T-cell (primary cell): Measurements from ENCODE around the gene BABAM2. TPM values are rescaled to one million over a fixed set of nuclear protein-coding genes. Genes with fewer than 3 reads are reported as not detected.

Experiments used
- ATAC-seq, 4 experiments: fragments of 200-7000 bp in 3 of 4; fragments of 150-1000 bp in 1 of 4; cut with Tn5 transposase; replicated peaks in 1 of 4; 1 replicate in 3 of 4; 2 replicates in 1 of 4; pipeline ENCODE4 v1.10.0; 2021; ENCODE audit warnings: moderate library complexity in 3 of 4, mild to moderate bottlenecking in 2 of 4, moderate number of reproducible peaks in 1 of 4
- CTCF ChIA-PET, 2 donors: fragments of 300-600 bp; sonication (Branson Sonifier 250); formaldehyde crosslinking; loops; one replicate each; lab custom pipeline; 2022; ENCODE audit warnings: antibody characterized with exemption in 2 of 2; lab: Charles Lee
- POLR2A ChIA-PET, 2 donors: fragments of 300-600 bp; sonication (Branson Sonifier 250); formaldehyde crosslinking; loops; one replicate each; lab custom pipeline; 2022; ENCODE audit warnings: antibody characterized with exemption in 2 of 2; lab: Charles Lee
- DNase-seq, 35 experiments: peaks; one replicate each; pipeline versions ENCODE4 v3.0.0 to v3.0.0-alpha.2; 2013 to 2023
- H3K27ac ChIP-seq: one replicate; pipeline ENCODE4 v1.5.1; 2013; ENCODE audit warnings: low read length
- H3K27me3 ChIP-seq, 2 experiments: replicated peaks in 1 of 2; 1 replicate in 1 of 2; 2 replicates in 1 of 2; pipeline versions ENCODE4 v1.6.1 to v1.7.0; 2013; ENCODE audit warnings: low read length in 1 of 2, mixed read lengths in 1 of 2; ENCODE audit not compliant: control insufficient read depth in 2 of 2, insufficient read depth in 2 of 2; ENCODE audit errors: extremely low read depth in 1 of 2
- H3K36me3 ChIP-seq, 2 donors: 1 replicate in 1 of 2; 2 replicates in 1 of 2; pipeline versions ENCODE4 v1.6.1 to v1.7.0; 2013; ENCODE audit warnings: low read length in 1 of 2; ENCODE audit not compliant: control insufficient read depth in 2 of 2, insufficient read depth in 1 of 2; ENCODE audit errors: extremely low read depth in 1 of 2
- H3K4me1 ChIP-seq, 2 experiments: 1 replicate in 1 of 2; 2 replicates in 1 of 2; pipeline versions ENCODE4 v1.6.1 to v1.7.0; 2013; ENCODE audit warnings: low read length in 2 of 2, mixed read lengths in 1 of 2; ENCODE audit not compliant: insufficient read depth in 2 of 2, control insufficient read depth in 1 of 2; ENCODE audit errors: extremely low read depth in 1 of 2
- H3K4me3 ChIP-seq, 2 donors: 1 replicate in 1 of 2; 2 replicates in 1 of 2; pipeline versions ENCODE4 v1.5.1 to v1.7.0; 2013; ENCODE audit warnings: mild to moderate bottlenecking in 2 of 2, low read length in 1 of 2, moderate library complexity in 1 of 2; ENCODE audit not compliant: control insufficient read depth in 1 of 2; ENCODE audit errors: extremely low read depth in 1 of 2
- H3K9me3 ChIP-seq: 2 replicates; pipeline ENCODE4 v1.7.0; 2013
- H3K27ac Mint-ChIP-seq, 2 donors: one replicate each; pipeline ENCODE4 v1.8.0; 2020 to 2021; ENCODE audit warnings: mild to moderate bottlenecking in 2 of 2, mixed read lengths in 2 of 2
- H3K27me3 Mint-ChIP-seq, 2 donors: one replicate each; pipeline ENCODE4 v1.8.0; 2021 to 2022; ENCODE audit warnings: mixed read lengths in 2 of 2
- H3K36me3 Mint-ChIP-seq: one replicate; pipeline ENCODE4 v1.8.0; 2021; ENCODE audit warnings: mixed read lengths
- H3K4me1 Mint-ChIP-seq, 3 donors: one replicate each; pipeline ENCODE4 v1.8.0; 2020 to 2022; ENCODE audit warnings: mixed read lengths in 3 of 3, mild to moderate bottlenecking in 1 of 3
- H3K4me3 Mint-ChIP-seq, 3 donors: one replicate each; pipeline ENCODE4 v1.8.0; 2020 to 2022; ENCODE audit warnings: mild to moderate bottlenecking in 3 of 3, mixed read lengths in 3 of 3, moderate library complexity in 3 of 3
- H3K9me3 Mint-ChIP-seq, 3 donors: one replicate each; pipeline ENCODE4 v1.8.0; 2020 to 2022; ENCODE audit warnings: mixed read lengths in 3 of 3
- WGBS: methylation state at CpG from one replicate; pipeline ENCODE4 v1.1.5; 2013; ENCODE audit warnings: missing lambda C conversion rate; ENCODE audit not compliant: insufficient coverage; 5-methylcytosine and 5-hydroxymethylcytosine counted together
- total RNA-seq, 35 experiments: library from RNA in 6 of 35; stranded (reverse) in 6 of 35; fragments of 120-200 nt in 1 of 35; gene quantifications; one replicate each; pipeline versions ENCODE4 v1.2.1 to v1.2.4 and lab custom pipeline; 2013 to 2026

Gene BABAM2
- total RNA-seq, 5 donors from 2014 or later (not counting 1 experiment from before 2014, with no cell fraction given) = 28.4 to 45.2 (median 37.4) TPM

GRCh38 chr2:27996156-27996922 lies 105.8 kb downstream of the BABAM2 start:
- Mint-ChIP-seq H3K9me3 (peaks cover 0 to 7% (median 5%) of the 10 kb centered on the region in 3 donors), H3K4me1 (peaks cover 17 to 18% (median 17%) of the 10 kb centered on the region in 3 donors), H3K36me3 (peaks cover 44% of the 10 kb centered on the region), H3K4me3 (no peak overlapping the region), H3K27ac (no peak overlapping the region), H3K27me3 (no peaks in the 10 kb centered on the region)
- peaks cover 0 to 2% of the 10 kb centered on the region in 2 donors for H3K36me3 ChIP-seq
- no peak for DNase-seq
- H3K27me3 ChIP-seq = no peaks in the 10 kb centered on the region
- 83% methylated on average over 3 of the region's 5 CpGs for WGBS
- no peaks in the 10 kb centered on the region for H3K4me1 ChIP-seq
- no peak for ATAC-seq
- peaks cover 2% of the 10 kb centered on the region for H3K9me3 ChIP-seq
- no peak overlapping the region for H3K27ac ChIP-seq
- H3K4me3 ChIP-seq = no peak overlapping the region
- POLR2A ChIA-PET = interaction anchor here in 1 of 2 donors (0.6 kb wide), 1 partner anchor 98 kb away, joined by 13 read pairs; no protein-coding TSS in a partner anchor
- CTCF ChIA-PET = interaction anchor here in 1 of 2 donors (0.6 kb wide), 1 partner anchor 63 kb away, joined by 3 read pairs; no protein-coding TSS in a partner anchor

GRCh38 chr2:28000287-28000686 lies 109.8 kb downstream of the BABAM2 start:
- no peaks in the 10 kb centered on the region for H3K27me3 Mint-ChIP-seq
- H3K9me3 ChIP-seq = no peaks in the 10 kb centered on the region
- H3K36me3 Mint-ChIP-seq = peaks cover 25% of the 10 kb centered on the region
- no peak overlapping the region for H3K27ac ChIP-seq
- H3K4me3 ChIP-seq = no peak overlapping the region
- DNase-seq (no peak), ATAC-seq (no peak)
- no peaks in the 10 kb centered on the region for H3K9me3 Mint-ChIP-seq
- H3K27ac Mint-ChIP-seq = no peak overlapping the region
- POLR2A ChIA-PET = no interaction called here
- H3K27me3 ChIP-seq = no peaks in the 10 kb centered on the region
- CTCF ChIA-PET = interaction anchor here in 1 of 2 donors (0.5 kb wide), 1 partner anchor 1099 kb away, joined by 3 read pairs; no protein-coding TSS in a partner anchor
- peaks cover 22 to 27% (median 27%) of the 10 kb centered on the region in 3 donors for H3K4me1 Mint-ChIP-seq
- H3K4me1 ChIP-seq = no peaks in the 10 kb centered on the region
- H3K4me3 Mint-ChIP-seq = no peak overlapping the region
- H3K36me3 ChIP-seq = peaks cover 0 to 2% of the 10 kb centered on the region in 2 donors

GRCh38 chr2:28002181-28002580 lies 111.7 kb downstream of the BABAM2 start:
- WGBS = no CpG with 5 or more reads among the region's 2 CpGs
- Histone ChIP-seq H3K4me3 (no peak overlapping the region), H3K4me1 (no peaks in the 10 kb centered on the region), H3K27ac (no peak overlapping the region), H3K9me3 (no peaks in the 10 kb centered on the region), H3K36me3 (no peaks in the 10 kb centered on the region), H3K27me3 (no peaks in the 10 kb centered on the region)
- CTCF ChIA-PET = interaction anchor here in 1 of 2 donors (0.6 kb wide), 1 partner anchor 598 kb away, joined by 3 read pairs; no protein-coding TSS in a partner anchor
- H3K4me1 Mint-ChIP-seq = peaks cover 18 to 30% (median 29%) of the 10 kb centered on the region in 3 donors
- POLR2A ChIA-PET = no interaction called here
- DNase-seq (no peak), ATAC-seq (no peak)
- no peak overlapping the region for H3K27ac Mint-ChIP-seq
- peaks cover 17% of the 10 kb centered on the region for H3K36me3 Mint-ChIP-seq
- no peaks in the 10 kb centered on the region for H3K27me3 Mint-ChIP-seq
- no peaks in the 10 kb centered on the region for H3K9me3 Mint-ChIP-seq
- no peak overlapping the region for H3K4me3 Mint-ChIP-seq

GRCh38 chr2:28004086-28004485 lies 113.6 kb downstream of the BABAM2 start:
- peak in 1 of 4 experiments; percentile 71 for ATAC-seq
- CTCF ChIA-PET = interaction anchor here in 1 of 2 donors (0.6 to 0.7 kb wide), 2 partner anchors 10 to 180 kb away, joined by 3 read pairs; no protein-coding TSS in a partner anchor
- H3K4me1 ChIP-seq = no peaks in the 10 kb centered on the region
- H3K4me1 Mint-ChIP-seq = peaks cover 18 to 26% (median 25%) of the 10 kb centered on the region in 3 donors
- DNase-seq = no peak
- H3K36me3 ChIP-seq = no peaks in the 10 kb centered on the region
- H3K27me3 Mint-ChIP-seq = no peaks in the 10 kb centered on the region
- H3K9me3 ChIP-seq = no peaks in the 10 kb centered on the region
- POLR2A ChIA-PET = no interaction called here
- no peak overlapping the region for H3K27ac ChIP-seq
- H3K4me3 ChIP-seq = no peak overlapping the region
- no peaks in the 10 kb centered on the region for H3K27me3 ChIP-seq
- peaks cover 29% of the 10 kb centered on the region for H3K36me3 Mint-ChIP-seq
- H3K4me3 Mint-ChIP-seq = no peak overlapping the region
- H3K9me3 Mint-ChIP-seq = no peaks in the 10 kb centered on the region
- no CpG with 5 or more reads among the region's 2 CpGs for WGBS
- H3K27ac Mint-ChIP-seq = peak overlapping the region; percentile 43 to 66

- CTCF ChIA-PET = no interaction called here
- no peak overlapping the region for H3K4me3 ChIP-seq
- no peaks in the 10 kb centered on the region for H3K9me3 ChIP-seq
- no peaks in the 10 kb centered on the region for H3K27me3 ChIP-seq
- H3K4me1 Mint-ChIP-seq = peaks cover 3 to 5% (median 3%) of the 10 kb centered on the region in 3 donors
- DNase-seq = no peak
- POLR2A ChIA-PET = no interaction called here
- H3K27me3 Mint-ChIP-seq = no peaks in the 10 kb centered on the region
- H3K4me1 ChIP-seq = no peaks in the 10 kb centered on the region
- H3K9me3 Mint-ChIP-seq = no peaks in the 10 kb centered on the region
- H3K36me3 Mint-ChIP-seq = peaks cover 16% of the 10 kb centered on the region
- no peak for ATAC-seq
- no peak overlapping the region for H3K27ac ChIP-seq
- no peak overlapping the region for H3K27ac Mint-ChIP-seq
- H3K36me3 ChIP-seq = no peaks in the 10 kb centered on the region
- H3K4me3 Mint-ChIP-seq = no peak overlapping the region
These were observed 119.2 kb downstream of the BABAM2 start for GRCh38 chr2:28009732-28010131.

GRCh38 chr2:28011322-28011737 lies 120.8 kb downstream of the BABAM2 start:
- no peaks in the 10 kb centered on the region for H3K9me3 ChIP-seq
- WGBS = 77% methylated on average over 3 of the region's 3 CpGs
- no peak overlapping the region for H3K4me3 ChIP-seq
- no peak for ATAC-seq
- CTCF ChIA-PET = no interaction called here
- H3K4me3 Mint-ChIP-seq = no peak overlapping the region
- H3K27ac Mint-ChIP-seq = no peak overlapping the region
- H3K27ac ChIP-seq = no peak overlapping the region
- H3K4me1 Mint-ChIP-seq = peaks cover 0 to 5% (median 0%) of the 10 kb centered on the region in 3 donors
- POLR2A ChIA-PET = interaction anchor here in 1 of 2 donors (0.5 kb wide), 1 partner anchor 51 kb away, joined by 3 read pairs; no protein-coding TSS in a partner anchor
- no peaks in the 10 kb centered on the region for H3K27me3 ChIP-seq
- H3K36me3 Mint-ChIP-seq = peaks cover 19% of the 10 kb centered on the region
- H3K27me3 Mint-ChIP-seq = no peaks in the 10 kb centered on the region
- H3K9me3 Mint-ChIP-seq = no peaks in the 10 kb centered on the region
- H3K4me1 ChIP-seq = no peaks in the 10 kb centered on the region
- no peak for DNase-seq
- no peaks in the 10 kb centered on the region for H3K36me3 ChIP-seq
